Keratinocyte (primary cell): ENCODE measurements around the gene CCL19. TPM values are rescaled to one million over a fixed set of nuclear protein-coding genes. Genes with fewer than 3 reads are reported as not detected.

Experiments used
- DNase-seq: peaks from one replicate; pipeline ENCODE4 v3.0.0-alpha.2; 2011; ENCODE audit warnings: low read depth, missing footprints, low spot score
- FAIRE-seq: peaks from 2 replicates; lab custom pipeline; 2011; peaks lifted over from hg19 to GRCh38; lab: Jason Lieb, UNC
- H2AFZ ChIP-seq: 2 replicates; pipeline ENCODE4 v1.6.0; 2012; ENCODE audit warnings: low read length, control low read depth, inconsistent platforms; ENCODE audit not compliant: control insufficient read depth
- H3K27ac ChIP-seq: 2 replicates; pipeline ENCODE4 v1.5.1; 2011; ENCODE audit warnings: low read length; ENCODE audit not compliant: control insufficient read depth, insufficient read depth
- H3K27me3 ChIP-seq: 3 replicates; pipeline ENCODE4 v1.6.0; 2011; ENCODE audit warnings: low read length; ENCODE audit not compliant: control insufficient read depth, insufficient read depth; ENCODE audit errors: extremely low read depth
- H3K36me3 ChIP-seq, 2 experiments: 2 replicates in 1 of 2; 3 replicates in 1 of 2; pipeline ENCODE4 v1.5.1; 2011; ENCODE audit warnings: low read length in 2 of 2, mild to moderate bottlenecking in 1 of 2; ENCODE audit not compliant: control insufficient read depth in 2 of 2, insufficient read depth in 2 of 2; ENCODE audit errors: extremely low read depth in 1 of 2
- H3K4me1 ChIP-seq: 3 replicates; pipeline ENCODE4 v1.5.1; 2011; ENCODE audit warnings: low read length; ENCODE audit not compliant: control insufficient read depth, insufficient read depth; ENCODE audit errors: extremely low read depth
- H3K4me2 ChIP-seq: 3 replicates; pipeline ENCODE4 v1.6.0; 2011; ENCODE audit warnings: low read depth, low read length; ENCODE audit not compliant: control insufficient read depth, insufficient read depth; ENCODE audit errors: extremely low read depth
- H3K4me3 ChIP-seq, 3 experiments: fragments of 200-600 bp in 1 of 3; sonication (generic) in 1 of 3; 2 replicates in 2 of 3; 3 replicates in 1 of 3; pipeline ENCODE4 v1.5.1; 2011 to 2016; ENCODE audit warnings: low read length in 3 of 3, mild to moderate bottlenecking in 3 of 3, control low read depth in 2 of 3, inconsistent platforms in 1 of 3, low read depth in 1 of 3, mixed read lengths in 1 of 3, mixed run types in 1 of 3, moderate library complexity in 1 of 3; ENCODE audit not compliant: control insufficient read depth in 2 of 3, insufficient read depth in 2 of 3; ENCODE audit errors: extremely low read depth in 1 of 3
- H3K79me2 ChIP-seq: 2 replicates; pipeline ENCODE4 v1.6.0; 2012; ENCODE audit warnings: low read length; ENCODE audit not compliant: control insufficient read depth, insufficient read depth
- H3K9ac ChIP-seq: 3 replicates; pipeline ENCODE4 v1.6.0; 2011; ENCODE audit warnings: low read length; ENCODE audit not compliant: control insufficient read depth, insufficient read depth; ENCODE audit errors: extremely low read depth
- H3K9me1 ChIP-seq: 3 replicates; pipeline ENCODE4 v1.6.0; 2011; ENCODE audit warnings: low read length; ENCODE audit not compliant: control insufficient read depth, insufficient read depth; ENCODE audit errors: extremely low read depth
- H3K9me3 ChIP-seq: 2 replicates; pipeline ENCODE4 v1.5.1; 2012; ENCODE audit warnings: low read depth, low read length; ENCODE audit not compliant: control insufficient read depth
- H4K20me1 ChIP-seq: 3 replicates; pipeline ENCODE4 v1.6.0; 2011; ENCODE audit warnings: low read length; ENCODE audit not compliant: control insufficient read depth, insufficient read depth; ENCODE audit errors: extremely low read depth
- CTCF ChIP-seq, 3 experiments: IDR thresholded peaks in 1 of 3; conservative IDR thresholded peaks in 1 of 3; optimal IDR thresholded peaks in 1 of 3; 2 replicates in 2 of 3; 3 replicates in 1 of 3; pipeline versions ENCODE3 to v1.5.1; 2011; ENCODE audit warnings: low read length in 3 of 3, mild to moderate bottlenecking in 3 of 3, moderate library complexity in 2 of 3, control low read depth in 1 of 3, inconsistent platforms in 1 of 3; ENCODE audit not compliant: insufficient read depth in 2 of 3; ENCODE audit errors: extremely low read depth in 1 of 3
- EZH2 ChIP-seq: IDR thresholded peaks from one replicate; pipeline ENCODE4 v1.6.1; 2012; ENCODE audit warnings: inconsistent platforms, mild to moderate bottlenecking, low read length, moderate library complexity
- dilution Hi-C: fragments of 300-500 bp; cut with MboI; formaldehyde crosslinking; loops from one replicate; pipeline ENCODE4 v1.7.0; 2020; ENCODE audit warnings: low sequenced_read_pairs; ENCODE audit not compliant: extremely low pct_ligation_motif_present
- polyA plus RNA-seq, 5 experiments: library from polyadenylated mRNA; depleted of rRNA in 3 of 5; stranded (reverse) in 3 of 5; stranded (forward) in 1 of 5; unstranded in 1 of 5; fragments of >200 nt; gene quantifications; 1 replicate in 1 of 5; 2 replicates in 3 of 5; 3 replicates in 1 of 5; pipeline versions ENCODE4 v1.2.1 to v1.2.3, GENCODE V29; 2011 to 2012; ENCODE audit warnings: missing spikeins in 2 of 5, low read depth in 1 of 5, low replicate concordance in 1 of 5

The CCL19 gene
- polyA plus RNA-seq, 1 donor (not counting 4 experiments of a cell fraction or from before 2014, with no cell fraction given) = not detected

- H3K9me1 ChIP-seq = no peaks in the 10 kb centered on the region
- H3K36me3 ChIP-seq = no peaks in the 10 kb centered on the region
- H3K4me2 ChIP-seq = no peak overlapping the region
- H3K27ac ChIP-seq = no peak overlapping the region
- DNase-seq = no peak
- no peak for FAIRE-seq
- no peak overlapping the region for H3K9ac ChIP-seq
- TF ChIP-seq CTCF (optimal IDR thresholded peaks at IDR 0.05 in 1 of 3, IDR thresholded peaks at IDR 0.05 in 1 of 3, conservative IDR thresholded peaks at IDR 0.05 in 1 of 3; ENCODE audit: extremely low read depth in 1 of 3, insufficient read depth in 2 of 3, low read length in 3 of 3) (no peak), EZH2 (no peak)
- no peak overlapping the region for H2AFZ ChIP-seq
- dilution Hi-C loops = no loop called here
- H3K27me3 ChIP-seq = no peaks in the 10 kb centered on the region
- H3K9me3 ChIP-seq = no peaks in the 10 kb centered on the region
- no peak overlapping the region for H3K4me3 ChIP-seq
- no peaks in the 10 kb centered on the region for H3K4me1 ChIP-seq
- H4K20me1 ChIP-seq = no peaks in the 10 kb centered on the region
- H3K79me2 ChIP-seq = no peaks in the 10 kb centered on the region
Observed at GRCh38 chr9:34732886-34733285, 41.8 kb upstream of the CCL19 start.

GRCh38 chr9:34732478-34732877, 41.4 kb upstream of the CCL19 start:
- no peaks in the 10 kb centered on the region for H3K79me2 ChIP-seq
- H3K9me3 ChIP-seq = no peaks in the 10 kb centered on the region
- H3K4me2 ChIP-seq = no peak overlapping the region
- H3K27me3 ChIP-seq = no peaks in the 10 kb centered on the region
- no peak overlapping the region for H2AFZ ChIP-seq
- H4K20me1 ChIP-seq = no peaks in the 10 kb centered on the region
- H3K36me3 ChIP-seq = no peaks in the 10 kb centered on the region
- no peak for FAIRE-seq
- DNase-seq = no peak
- H3K4me1 ChIP-seq = no peaks in the 10 kb centered on the region
- no peak for TF ChIP-seq CTCF (optimal IDR thresholded peaks at IDR 0.05 in 1 of 3, IDR thresholded peaks at IDR 0.05 in 1 of 3, conservative IDR thresholded peaks at IDR 0.05 in 1 of 3; ENCODE audit: extremely low read depth in 1 of 3, insufficient read depth in 2 of 3, low read length in 3 of 3)
- no peak for TF ChIP-seq EZH2
- no peaks in the 10 kb centered on the region for H3K9me1 ChIP-seq
- no peak overlapping the region for H3K9ac ChIP-seq
- H3K4me3 ChIP-seq = no peak overlapping the region
- dilution Hi-C loops = no loop called here
- no peak overlapping the region for H3K27ac ChIP-seq
